ENCODE results near the gene MATCAP1. TPM values are rescaled to one million over a fixed set of nuclear protein-coding genes. Genes with fewer than 3 reads are reported as not detected.
A peak's percentile ranks its signal among the peaks of the same experiment; 100 is the strongest.

MATCAP1 gene
- total and polyA plus RNA-seq, 2 of the 13 experiments (the other 11 are each of a cell fraction or from before 2014, with no cell fraction given), result 11.2 to 24.5 TPM

- no peak; the same call in 1 of the 2 replicates for TF ChIP-seq GTF3A (CRISPR knock-in tag; conservative IDR thresholded peaks at IDR 0.05)
- no peak for TF ChIP-seq FOXJ3 (CRISPR knock-in tag; IDR thresholded peaks at IDR 0.05; ENCODE audit: borderline replicate concordance)
- TF ChIP-seq TERF1 (CRISPR knock-in tag; IDR thresholded peaks at IDR 0.05), result no peak
- TF ChIP-seq ZNF776 (CRISPR knock-in tag; IDR thresholded peaks at IDR 0.05), result peak; percentile 92
- TF ChIP-seq ZNF225 (CRISPR knock-in tag; IDR thresholded peaks at IDR 0.05), result peak; percentile 51
- no peak for TF ChIP-seq HNRNPH1 (optimal IDR thresholded peaks at IDR 0.05; ENCODE audit: low read depth, low read length)
- no peak for TF ChIP-seq ZNF615 (CRISPR knock-in tag; IDR thresholded peaks at IDR 0.05; ENCODE audit: borderline replicate concordance)
- TF ChIP-seq NONO (IDR thresholded peaks at IDR 0.05), result no peak
- TF ChIP-seq NONO (CRISPR knock-in tag; conservative IDR thresholded peaks at IDR 0.05), result peak; percentile 96
- no peak for TF ChIP-seq ZNF660 (CRISPR knock-in tag; IDR thresholded peaks at IDR 0.05; ENCODE audit: borderline replicate concordance, low read depth)
- TF ChIP-seq RERE (CRISPR knock-in tag; IDR thresholded peaks at IDR 0.05; ENCODE audit: low read depth), result peak; percentile 58; the same call in 1 of the 2 replicates
- no peak for TF ChIP-seq ZNF570 (CRISPR knock-in tag; IDR thresholded peaks at IDR 0.05; ENCODE audit: borderline replicate concordance)
- peak; percentile 55; the same call in 1 of the 2 replicates for TF ChIP-seq ZNF552 (CRISPR knock-in tag; IDR thresholded peaks at IDR 0.05; ENCODE audit: borderline replicate concordance)
- TF ChIP-seq MYNN (CRISPR knock-in tag; IDR thresholded peaks at IDR 0.05; ENCODE audit: low read depth), result no peak
- peak; percentile 72; the same call in 1 of the 2 replicates for TF ChIP-seq ZBTB7B (CRISPR knock-in tag; IDR thresholded peaks at IDR 0.05)
- no peak for TF ChIP-seq FOXA1 (IDR thresholded peaks at IDR 0.05)
- TF ChIP-seq FOXA1 (CRISPR knock-in tag; IDR thresholded peaks at IDR 0.05), result peak; percentile 29; the same call in 1 of the 2 replicates
- no peak for TF ChIP-seq CCAR2 (optimal IDR thresholded peaks at IDR 0.05; ENCODE audit: low read depth, low read length)
- no peak for TF ChIP-seq ZNF326 (CRISPR knock-in tag; IDR thresholded peaks at IDR 0.05; ENCODE audit: borderline replicate concordance)
- peak; percentile 89 for TF ChIP-seq DZIP1 (CRISPR knock-in tag; IDR thresholded peaks at IDR 0.05)
- TF ChIP-seq ISX (CRISPR knock-in tag; conservative IDR thresholded peaks at IDR 0.05), result no peak
Measured at GRCh38 chr16:67173808-67174705, 9.7 kb downstream of the MATCAP1 start (continued).

Measured in HepG2 (cell line).